Thyroid gland (tissue), 4 donors: ENCODE data around the gene NAB1.

ENCODE experiments used
- POLR2A ChIP-seq, 2 donors: fragments of 450-650 bp; IDR thresholded peaks; one replicate each; pipeline ENCODE4 v1.6.1; 2017; ENCODE audit warnings: antibody characterized with exemption in 2 of 2, mild to moderate bottlenecking in 2 of 2, moderate library complexity in 1 of 2
- TF ChIP-seq, protein P1 (sequence below), 6 experiments: fragments of 200-600 bp in 3 of 6; fragments of 450-650 bp in 3 of 6; sonication (generic) in 3 of 6; IDR thresholded peaks; one replicate each; pipeline ENCODE4 v1.5.1; 2016 to 2019; ENCODE audit warnings: antibody characterized with exemption in 6 of 6, mild to moderate bottlenecking in 2 of 6, inconsistent platforms in 1 of 6, moderate library complexity in 1 of 6

- TF ChIP-seq, protein P1, sequence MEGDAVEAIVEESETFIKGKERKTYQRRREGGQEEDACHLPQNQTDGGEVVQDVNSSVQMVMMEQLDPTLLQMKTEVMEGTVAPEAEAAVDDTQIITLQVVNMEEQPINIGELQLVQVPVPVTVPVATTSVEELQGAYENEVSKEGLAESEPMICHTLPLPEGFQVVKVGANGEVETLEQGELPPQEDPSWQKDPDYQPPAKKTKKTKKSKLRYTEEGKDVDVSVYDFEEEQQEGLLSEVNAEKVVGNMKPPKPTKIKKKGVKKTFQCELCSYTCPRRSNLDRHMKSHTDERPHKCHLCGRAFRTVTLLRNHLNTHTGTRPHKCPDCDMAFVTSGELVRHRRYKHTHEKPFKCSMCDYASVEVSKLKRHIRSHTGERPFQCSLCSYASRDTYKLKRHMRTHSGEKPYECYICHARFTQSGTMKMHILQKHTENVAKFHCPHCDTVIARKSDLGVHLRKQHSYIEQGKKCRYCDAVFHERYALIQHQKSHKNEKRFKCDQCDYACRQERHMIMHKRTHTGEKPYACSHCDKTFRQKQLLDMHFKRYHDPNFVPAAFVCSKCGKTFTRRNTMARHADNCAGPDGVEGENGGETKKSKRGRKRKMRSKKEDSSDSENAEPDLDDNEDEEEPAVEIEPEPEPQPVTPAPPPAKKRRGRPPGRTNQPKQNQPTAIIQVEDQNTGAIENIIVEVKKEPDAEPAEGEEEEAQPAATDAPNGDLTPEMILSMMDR (IDR thresholded peaks at IDR 0.05), result no peak
- no peak for TF ChIP-seq POLR2A (IDR thresholded peaks at IDR 0.05)
Observed at GRCh38 chr2:190717306-190717705, 68.4 kb downstream of the NAB1 start.
